ENCODE results near the gene CEP131. TPM values are rescaled to one million over a fixed set of nuclear protein-coding genes. Genes with fewer than 3 reads are reported as not detected.

Gene CEP131
- total RNA-seq, 2 experiments from 2014 or later: 13.6 to 19.5 TPM

DNA sequence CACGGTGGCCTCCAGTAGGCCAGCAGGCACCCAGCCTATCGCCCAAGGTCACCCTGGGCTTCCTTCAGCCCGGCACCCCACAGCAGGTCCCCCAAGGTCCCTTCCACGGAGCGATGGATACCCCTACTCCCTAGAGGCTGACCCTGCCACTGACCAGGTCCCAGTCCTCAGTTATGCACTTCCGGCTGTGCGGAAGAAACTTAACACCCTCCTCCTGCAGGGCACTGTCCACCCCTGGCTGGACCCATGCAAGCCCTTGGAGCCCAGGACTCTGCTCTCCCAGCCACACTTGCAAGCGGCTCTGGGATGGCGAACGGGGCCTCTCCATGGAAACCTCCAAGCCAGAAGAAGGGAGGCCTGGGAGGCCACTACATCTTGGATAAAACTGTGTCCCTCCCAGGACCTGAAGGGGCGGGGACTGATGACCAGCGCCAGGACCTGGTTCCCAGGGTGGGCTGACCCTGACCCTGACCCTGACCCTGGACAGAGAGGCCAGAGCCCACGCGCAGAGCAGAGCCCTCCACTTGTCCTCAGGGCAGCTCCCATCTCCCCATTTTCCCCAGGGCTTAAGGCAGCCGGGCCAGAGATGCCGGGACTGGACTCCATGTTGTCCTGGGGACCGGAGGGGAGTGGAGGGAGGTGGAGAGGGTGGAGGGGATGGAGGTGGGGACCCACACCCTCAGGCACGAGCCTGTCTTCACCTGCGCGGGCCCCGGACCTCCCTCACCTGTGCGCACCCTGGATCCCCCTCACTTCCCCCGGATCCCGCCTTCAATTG lies 734 bp downstream of the CEP131 start:
- no peak overlapping the region for H3K27ac Mint-ChIP-seq
- no peaks in the 10 kb centered on the region for H3K36me3 Mint-ChIP-seq (ENCODE audit: low read depth)
- peak overlapping the region; percentile 73 for H3K4me3 Mint-ChIP-seq
- DNase-seq: no peak
- H3K4me1 Mint-ChIP-seq: peaks cover 16% of the 10 kb centered on the region
- CTCF ChIA-PET: interaction anchor here (0.5 to 1.6 kb wide), 3 partner anchors 11 to 333 kb away, joined by 3 to 5 read pairs (median 4); partner anchors contain the start of genes NDUFAF8 and TEPSIN
- H3K9me3 Mint-ChIP-seq: peaks cover 3% of the 10 kb centered on the region
- H3K27me3 Mint-ChIP-seq: no peaks in the 10 kb centered on the region
- POLR2A ChIA-PET: no interaction called here

DNA sequence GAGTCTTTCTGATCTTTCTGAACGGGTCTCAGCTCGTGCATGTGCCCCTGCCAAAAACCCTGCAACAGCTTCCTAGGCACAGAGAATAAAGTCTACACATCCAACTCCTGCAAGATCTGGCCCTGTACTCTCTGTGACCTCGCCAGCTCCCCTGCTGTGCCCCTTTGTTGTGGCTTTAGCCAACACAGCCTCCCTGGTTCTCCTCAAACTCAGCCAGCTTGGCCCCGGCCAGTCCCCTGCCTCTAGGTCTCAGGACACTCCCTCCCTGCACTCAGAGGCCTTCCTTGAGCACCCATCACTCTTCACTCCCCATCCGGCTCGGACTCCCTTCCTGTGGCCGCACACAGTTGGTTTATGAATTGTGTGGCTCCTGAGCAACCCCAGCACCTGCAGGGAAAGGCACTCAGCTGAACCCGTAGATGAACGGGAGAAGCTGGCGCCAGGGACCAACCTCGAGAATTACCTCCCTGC lies 1.4 kb downstream of the CEP131 start:
- ChIA-PET CTCF (no interaction called here), POLR2A (no interaction called here)
- DNase-seq: no peak
- no peaks in the 10 kb centered on the region for H3K27me3 Mint-ChIP-seq
- peak overlapping the region; percentile 73 for H3K4me3 Mint-ChIP-seq
- H3K4me1 Mint-ChIP-seq: peaks cover 16% of the 10 kb centered on the region
- peaks cover 2% of the 10 kb centered on the region for H3K9me3 Mint-ChIP-seq
- no peaks in the 10 kb centered on the region for H3K36me3 Mint-ChIP-seq (ENCODE audit: low read depth)
- H3K27ac Mint-ChIP-seq: peak overlapping the region; percentile 65

DNA sequence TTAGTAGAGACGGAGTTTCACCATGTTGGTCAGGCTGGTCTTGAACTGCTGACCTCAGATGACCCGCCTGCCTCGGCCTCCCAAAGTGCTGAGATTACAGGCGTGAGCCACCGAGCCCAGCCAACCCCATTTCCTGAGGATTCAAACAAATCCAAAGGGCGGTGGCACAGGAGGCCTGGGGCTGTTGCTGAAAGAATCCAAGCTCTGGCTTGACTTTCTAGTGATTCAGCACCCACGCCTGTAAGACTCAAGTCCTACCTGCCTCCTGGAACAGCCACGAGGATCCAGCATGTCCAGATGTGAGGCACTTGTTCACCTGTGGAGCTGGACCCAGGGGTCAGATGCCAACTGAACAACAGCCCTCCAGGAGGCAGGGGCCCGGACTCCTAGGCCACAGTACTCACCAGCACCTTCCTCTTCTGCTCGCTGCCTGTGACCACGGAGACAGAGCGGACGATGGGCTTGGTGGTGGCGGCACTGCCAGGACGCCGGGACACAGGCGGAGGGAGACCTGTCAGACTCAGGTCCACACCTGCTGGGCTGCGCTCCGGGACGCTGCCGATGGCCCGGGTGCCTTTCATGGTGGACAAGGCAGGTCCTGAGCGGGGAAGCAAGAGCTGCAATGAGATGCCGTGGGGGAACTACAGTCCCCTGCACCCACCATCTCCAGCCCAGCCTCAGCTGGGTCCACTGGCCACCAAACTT lies 3.1 kb downstream of the CEP131 start:
- DNase-seq: no peak
- Mint-ChIP-seq H3K27me3 (no peaks in the 10 kb centered on the region), H3K36me3 (ENCODE audit: low read depth) (no peaks in the 10 kb centered on the region), H3K27ac (no peak overlapping the region), H3K4me1 (peaks cover 16% of the 10 kb centered on the region), H3K4me3 (no peak overlapping the region), H3K9me3 (no peaks in the 10 kb centered on the region)
- ChIA-PET POLR2A (no interaction called here), CTCF (interaction anchor here (0.7 kb wide), 1 partner anchor 1605 kb away, joined by 3 read pairs; no protein-coding TSS in a partner anchor)

DNA sequence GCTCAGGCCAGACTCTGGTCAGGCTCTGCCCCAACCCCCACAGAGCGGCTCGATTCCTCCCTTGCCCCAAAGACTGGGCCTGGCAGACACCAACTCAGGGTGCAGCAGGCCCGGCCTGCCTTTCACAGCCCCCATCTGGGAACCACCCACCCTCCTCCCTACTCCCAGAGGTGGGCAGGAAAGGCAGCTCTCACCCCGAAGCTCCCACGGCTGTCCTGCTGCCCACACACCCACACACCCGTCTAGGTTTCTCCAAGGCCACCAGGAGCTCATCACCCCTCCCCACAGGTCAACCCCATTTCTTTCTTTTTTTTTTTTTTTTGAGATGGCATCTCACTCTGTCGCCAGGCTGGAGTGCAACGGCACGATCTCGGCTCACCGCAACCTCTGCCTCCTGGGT lies 3.8 kb downstream of the CEP131 start:
- no peak for DNase-seq
- no peaks in the 10 kb centered on the region for H3K36me3 Mint-ChIP-seq (ENCODE audit: low read depth)
- ChIA-PET CTCF (interaction anchor here (0.6 to 0.7 kb wide), 2 partner anchors 1148 to 1605 kb away, joined by 3 to 5 read pairs; no protein-coding TSS in a partner anchor), POLR2A (no interaction called here)
- no peaks in the 10 kb centered on the region for H3K9me3 Mint-ChIP-seq
- no peak overlapping the region for H3K4me3 Mint-ChIP-seq
- H3K4me1 Mint-ChIP-seq: peaks cover 15% of the 10 kb centered on the region
- H3K27ac Mint-ChIP-seq: no peak overlapping the region
- no peaks in the 10 kb centered on the region for H3K27me3 Mint-ChIP-seq

DNA sequence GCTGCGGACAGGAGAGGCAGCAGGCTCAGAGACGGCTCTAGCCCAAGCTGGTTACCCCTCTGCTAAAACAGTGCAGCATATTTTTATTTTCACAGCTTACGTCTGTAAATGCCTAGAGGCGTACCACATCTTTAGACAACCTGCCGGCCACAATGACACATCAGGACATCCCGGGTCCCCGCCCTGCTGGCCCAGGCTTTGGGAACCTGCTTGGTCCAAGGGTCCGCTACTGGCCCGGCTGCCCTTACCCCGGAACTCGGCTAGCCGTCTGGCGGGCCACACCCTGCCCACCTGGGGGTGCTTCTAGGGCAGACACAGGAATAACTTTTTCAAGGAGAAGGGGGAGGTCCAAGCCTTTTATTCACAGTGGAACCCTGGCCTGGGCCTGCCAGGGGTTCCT lies 4.3 kb downstream of the CEP131 start:
- DNase-seq: no peak
- Mint-ChIP-seq H3K27ac (no peak overlapping the region), H3K4me3 (no peak overlapping the region), H3K36me3 (ENCODE audit: low read depth) (no peaks in the 10 kb centered on the region), H3K9me3 (no peaks in the 10 kb centered on the region), H3K4me1 (peaks cover 10% of the 10 kb centered on the region), H3K27me3 (no peaks in the 10 kb centered on the region)
- ChIA-PET CTCF (interaction anchor here (0.6 kb wide), 1 partner anchor 1148 kb away, joined by 5 read pairs; no protein-coding TSS in a partner anchor), POLR2A (no interaction called here)

DNA sequence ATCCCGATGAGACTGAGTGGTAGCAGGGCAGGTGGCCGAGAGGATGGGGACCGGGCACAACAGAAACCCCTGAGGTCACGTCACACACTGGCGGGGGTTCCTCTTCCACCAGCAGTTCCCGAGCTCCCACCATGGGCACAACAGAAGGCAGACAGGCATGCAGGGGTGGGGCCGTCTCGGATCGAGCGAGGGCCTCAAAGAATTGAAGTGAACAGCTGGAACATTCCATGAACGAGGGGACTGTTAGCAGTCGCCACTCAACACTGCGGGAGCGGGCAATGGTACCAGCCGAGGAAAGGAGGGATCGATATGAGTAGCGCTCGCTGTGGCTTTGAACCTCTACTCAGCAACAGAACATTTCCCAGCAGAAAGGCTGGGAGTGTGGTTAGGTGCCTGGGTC lies 5.3 kb downstream of the CEP131 start:
- Mint-ChIP-seq H3K4me3 (no peak overlapping the region), H3K4me1 (peaks cover 8% of the 10 kb centered on the region), H3K36me3 (ENCODE audit: low read depth) (no peaks in the 10 kb centered on the region), H3K27ac (no peak overlapping the region), H3K9me3 (no peaks in the 10 kb centered on the region), H3K27me3 (no peaks in the 10 kb centered on the region)
- ChIA-PET CTCF (no interaction called here), POLR2A (interaction anchor here (0.5 kb wide), 1 partner anchor 54 kb away, joined by 4 read pairs; no protein-coding TSS in a partner anchor)
- no peak for DNase-seq

DNA sequence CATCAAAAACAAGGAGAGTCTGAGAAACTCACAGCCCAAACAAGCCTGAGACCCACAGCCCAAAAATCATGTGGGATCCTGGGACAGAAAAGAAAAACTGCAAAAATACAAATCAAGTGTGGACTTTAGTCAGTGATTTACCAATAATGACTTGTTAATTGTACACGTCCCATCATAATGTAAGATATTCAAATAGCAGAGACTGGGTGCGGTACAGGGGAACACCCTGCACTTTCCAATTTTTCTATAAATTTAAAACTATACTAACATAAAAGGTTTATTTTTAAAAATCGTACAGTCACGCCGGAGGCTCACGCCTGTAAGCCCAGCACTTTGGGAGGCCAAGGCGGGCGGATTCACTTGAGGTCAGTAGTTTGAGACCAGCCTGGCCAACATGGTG lies 8.8 kb downstream of the CEP131 start:
- Mint-ChIP-seq H3K27ac (no peak overlapping the region), H3K9me3 (no peaks in the 10 kb centered on the region), H3K36me3 (ENCODE audit: low read depth) (no peaks in the 10 kb centered on the region), H3K4me1 (no peaks in the 10 kb centered on the region), H3K27me3 (no peaks in the 10 kb centered on the region), H3K4me3 (no peak overlapping the region)
- POLR2A ChIA-PET: no interaction called here
- CTCF ChIA-PET: no interaction called here
- DNase-seq: no peak

DNA sequence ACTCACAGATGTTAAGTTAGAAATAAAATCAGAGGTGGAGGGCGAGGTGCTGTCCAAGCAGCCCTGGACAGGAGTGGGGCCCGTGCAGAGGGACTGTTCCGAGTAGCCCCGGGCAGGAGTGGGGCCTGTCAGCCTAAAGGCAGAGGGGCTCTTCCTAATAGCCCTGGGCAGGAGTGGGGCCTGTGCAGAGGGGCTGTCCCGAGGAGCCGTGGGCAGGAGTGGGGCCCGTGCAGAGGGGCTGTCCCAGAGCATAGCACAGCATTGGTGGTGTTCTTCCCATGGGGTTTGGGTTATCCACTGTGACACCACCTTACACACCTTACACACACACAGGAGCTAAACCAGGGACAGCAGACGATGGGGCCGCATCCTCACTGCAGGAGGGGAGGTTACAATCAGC lies 10.4 kb downstream of the CEP131 start:
- H3K4me1 Mint-ChIP-seq: no peaks in the 10 kb centered on the region
- POLR2A ChIA-PET: no interaction called here
- CTCF ChIA-PET: no interaction called here
- H3K27ac Mint-ChIP-seq: no peak overlapping the region
- H3K27me3 Mint-ChIP-seq: no peaks in the 10 kb centered on the region
- no peaks in the 10 kb centered on the region for H3K9me3 Mint-ChIP-seq
- DNase-seq: no peak
- no peak overlapping the region for H3K4me3 Mint-ChIP-seq
- H3K36me3 Mint-ChIP-seq (ENCODE audit: low read depth): no peaks in the 10 kb centered on the region

DNA sequence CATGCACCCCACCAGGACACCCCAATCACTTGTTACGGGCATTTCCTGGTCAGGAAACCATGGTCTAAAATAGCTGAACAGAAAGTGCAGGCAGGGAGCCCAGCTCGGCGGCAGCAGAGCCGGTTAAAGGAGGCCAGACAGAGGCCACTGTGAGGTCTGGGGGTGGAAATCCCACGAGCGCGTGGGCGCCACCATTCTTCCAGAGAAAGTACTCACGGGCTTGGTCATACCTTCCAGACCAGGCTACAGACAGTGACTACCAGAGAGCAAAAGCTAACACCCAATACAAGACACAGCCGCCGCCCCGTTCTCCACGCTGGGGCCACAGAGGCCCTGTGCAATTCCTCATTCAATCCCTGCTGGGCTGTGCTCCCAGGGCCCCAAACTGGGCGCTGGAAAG lies 11.9 kb downstream of the CEP131 start:
- Mint-ChIP-seq H3K27ac (no peak overlapping the region), H3K4me1 (no peaks in the 10 kb centered on the region), H3K36me3 (ENCODE audit: low read depth) (no peaks in the 10 kb centered on the region), H3K27me3 (no peaks in the 10 kb centered on the region), H3K4me3 (no peak overlapping the region), H3K9me3 (no peaks in the 10 kb centered on the region)
- DNase-seq: no peak
- ChIA-PET POLR2A (interaction anchor here (0.6 kb wide), 1 partner anchor 857 kb away, joined by 3 read pairs; no protein-coding TSS in a partner anchor), CTCF (no interaction called here)

DNA sequence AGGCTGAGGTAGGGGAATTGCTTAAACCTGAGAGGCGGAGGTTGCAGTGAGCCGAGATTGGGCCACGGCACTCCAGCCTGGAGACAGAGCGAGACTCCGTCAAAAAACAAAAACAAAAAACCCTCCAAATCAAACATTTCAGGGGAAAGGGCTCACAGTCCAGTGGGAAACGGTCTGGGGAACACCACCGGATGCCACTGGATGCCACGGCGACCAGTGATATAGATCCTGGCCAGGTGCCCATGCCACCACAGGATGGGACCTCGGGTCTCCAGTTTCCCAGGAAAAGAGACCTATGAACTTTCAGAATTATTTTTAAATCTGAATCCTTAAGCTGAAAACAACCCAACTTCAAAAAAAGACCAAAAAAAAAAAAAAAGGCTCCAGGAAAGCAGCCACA lies 12.3 kb downstream of the CEP131 start:
- no peaks in the 10 kb centered on the region for H3K27me3 Mint-ChIP-seq
- CTCF ChIA-PET: no interaction called here
- POLR2A ChIA-PET: interaction anchor here (0.6 kb wide), 1 partner anchor 858 kb away, joined by 3 read pairs; no protein-coding TSS in a partner anchor

DNA sequence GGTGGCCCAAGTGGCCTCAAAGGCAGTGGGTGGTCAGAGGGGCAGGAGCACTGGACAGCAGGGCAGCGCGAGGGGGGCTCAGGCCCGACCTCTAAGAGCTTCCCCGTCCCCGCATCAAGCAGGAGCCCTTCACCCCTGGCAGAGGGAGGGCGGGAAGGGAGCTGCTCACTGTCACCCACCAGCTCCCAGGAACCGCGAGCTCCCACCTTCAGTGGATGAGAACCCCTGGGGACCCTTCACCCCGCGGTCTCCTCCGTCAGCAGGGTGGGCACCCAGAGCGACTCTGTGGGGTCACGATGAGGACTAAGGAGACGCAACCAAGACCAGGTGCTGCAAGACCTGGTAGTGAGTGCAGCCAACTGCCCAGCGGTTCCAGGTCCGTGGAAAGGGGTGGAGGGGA lies 13.6 kb downstream of the CEP131 start:
- POLR2A ChIA-PET: no interaction called here
- no peak for DNase-seq
- Mint-ChIP-seq H3K9me3 (no peaks in the 10 kb centered on the region), H3K27me3 (no peaks in the 10 kb centered on the region), H3K4me1 (no peaks in the 10 kb centered on the region), H3K36me3 (ENCODE audit: low read depth) (no peaks in the 10 kb centered on the region), H3K27ac (no peak overlapping the region), H3K4me3 (no peak overlapping the region)
- CTCF ChIA-PET: no interaction called here

More for the DNA sequence above, 12.3 kb downstream of the CEP131 start:
- Mint-ChIP-seq H3K4me1 (no peaks in the 10 kb centered on the region), H3K4me3 (no peak overlapping the region), H3K27ac (no peak overlapping the region), H3K36me3 (ENCODE audit: low read depth) (no peaks in the 10 kb centered on the region), H3K9me3 (no peaks in the 10 kb centered on the region)
- no peak for DNase-seq

DNA sequence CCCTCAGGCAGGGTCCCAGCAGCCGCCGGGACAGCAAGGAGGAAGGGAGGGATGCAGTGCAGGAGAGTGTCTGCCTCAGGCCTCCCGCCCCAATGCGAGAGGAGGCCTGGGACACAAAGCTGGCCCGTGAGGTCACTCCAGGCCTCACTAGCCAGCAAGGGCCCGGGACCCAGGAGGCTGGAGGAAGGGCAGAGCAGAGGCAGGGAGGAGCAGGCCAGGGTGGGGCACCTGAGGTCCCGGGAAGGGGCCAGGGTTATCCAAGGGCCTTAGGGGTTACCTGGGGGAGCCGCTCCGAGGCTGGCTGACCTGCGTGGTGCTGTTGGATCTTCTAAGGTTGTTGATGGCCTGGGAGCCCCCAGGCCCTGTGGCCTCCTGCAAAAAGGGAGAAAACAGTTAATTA lies 14.1 kb downstream of the CEP131 start:
- ChIA-PET POLR2A (no interaction called here), CTCF (no interaction called here)
- H3K4me1 Mint-ChIP-seq: no peaks in the 10 kb centered on the region
- H3K27me3 Mint-ChIP-seq: no peaks in the 10 kb centered on the region
- no peaks in the 10 kb centered on the region for H3K36me3 Mint-ChIP-seq (ENCODE audit: low read depth)
- H3K9me3 Mint-ChIP-seq: no peaks in the 10 kb centered on the region
- no peak overlapping the region for H3K27ac Mint-ChIP-seq
- no peak for DNase-seq
- H3K4me3 Mint-ChIP-seq: no peak overlapping the region

Measured in activated CD4-positive, alpha-beta T cell treated with anti-CD3 and anti-CD28 coated beads, Interleukin-2, amount 10 ng/mL, durations not matched to agents 7 days and 5 days (primary cell).